Measurements from ENCODE around the gene MPZ.
"Not testable (repeated sequence)": the region's sequence is repeated elsewhere in the genome, so short reads cannot be mapped to it uniquely, and the experiment has no call there.

The MPZ gene

GRCh38 chr1:161255955-161256520 is 53.7 kb downstream of the MPZ start:
- DNase-seq (ENCODE audit: low read depth in 2 of 2) = not testable (repeated sequence)

GRCh38 chr1:161255302-161255701 is 54.5 kb downstream of the MPZ start:
- not testable (repeated sequence) for DNase-seq (ENCODE audit: low read depth in 2 of 2)

Measured in stimulated activated CD8-positive, alpha-beta memory T cell treated with anti-CD3 and anti-CD28 coated beads, Interleukin-7, amount 100 ng/mL, for 1 hour (primary cell).